ENCODE measurements around the gene SNAP91. TPM values are rescaled to one million over a fixed set of nuclear protein-coding genes. Genes with fewer than 3 reads are reported as not detected.
"Not testable (repeated sequence)": the region's sequence is repeated elsewhere in the genome, so short reads cannot be mapped to it uniquely, and the experiment has no call there.

The SNAP91 gene
- total and polyA plus RNA-seq, 2 experiments from 2014 or later, result 0.53 to 1.4 TPM

DNA sequence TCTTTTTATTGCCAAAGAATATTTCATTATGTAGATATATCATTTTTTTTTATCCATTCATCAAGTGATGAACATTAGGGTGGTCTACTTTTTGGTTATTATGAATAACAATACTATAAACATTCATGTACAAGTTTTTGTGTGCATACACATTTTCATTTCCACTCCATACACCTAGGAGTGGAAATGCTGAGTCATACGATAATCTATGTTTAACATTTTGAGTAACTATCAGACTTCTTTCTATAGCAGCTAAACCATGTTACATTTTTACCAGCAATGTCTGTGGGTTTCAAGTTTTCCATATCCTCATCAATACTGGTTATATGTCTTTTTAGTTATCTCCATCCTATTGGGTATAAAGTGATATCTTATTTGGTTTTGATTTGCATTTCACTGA, 130.8 kb downstream of the SNAP91 start:
- 96% methylated on average over 1 of the region's 1 CpG for WGBS (ENCODE audit: low lambda C conversion rate, missing lambda C conversion rate)

DNA sequence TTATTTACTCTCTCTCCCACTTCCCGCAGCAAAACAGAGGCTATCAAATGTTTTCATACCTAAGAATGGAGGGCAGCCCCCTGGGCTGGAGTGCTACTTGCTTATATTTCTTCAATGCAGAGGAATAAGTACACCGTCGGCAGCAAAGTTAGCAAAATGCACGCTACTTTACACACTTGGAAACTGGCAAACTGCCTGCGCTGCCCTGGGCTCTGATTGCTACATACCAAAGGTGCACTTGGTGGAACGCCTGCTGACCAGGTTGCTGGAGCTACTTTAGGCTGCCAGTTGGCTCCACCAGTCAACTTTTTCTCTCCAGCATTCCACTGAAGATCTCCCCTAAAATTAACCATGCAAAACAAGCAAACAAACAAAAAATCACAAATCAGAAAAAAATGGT, 134.1 kb downstream of the SNAP91 start:
- Histone ChIP-seq H3K4me1 (ENCODE audit: insufficient read depth) (no peaks in the 10 kb centered on the region), H3K4me2 (no peak overlapping the region), H3K9me2 (replicated peaks; ENCODE audit: insufficient read depth) (no peaks in the 10 kb centered on the region), H3K4me3 (no peak overlapping the region), H3K27me3 (no peaks in the 10 kb centered on the region), H2AFZ (no peak overlapping the region), H3K36me3 (replicated peaks; ENCODE audit: insufficient read depth, low read depth) (no peaks in the 10 kb centered on the region), H3K27ac (no peak overlapping the region), H4K20me1 (ENCODE audit: insufficient read depth, poor library complexity, severe bottlenecking) (no peaks in the 10 kb centered on the region), H3K9me3 (ENCODE audit: low read depth) (no peaks in the 10 kb centered on the region), H3K79me2 (no peaks in the 10 kb centered on the region)
- no peak for TF ChIP-seq EZH2 (IDR thresholded peaks at IDR 0.05; ENCODE audit: borderline replicate concordance)
- TF ChIP-seq EZH2phosphoT487 (IDR thresholded peaks at IDR 0.05; ENCODE audit: low read depth, severe bottlenecking, unreplicated experiment), result no peak
- TF ChIP-seq, protein P1, sequence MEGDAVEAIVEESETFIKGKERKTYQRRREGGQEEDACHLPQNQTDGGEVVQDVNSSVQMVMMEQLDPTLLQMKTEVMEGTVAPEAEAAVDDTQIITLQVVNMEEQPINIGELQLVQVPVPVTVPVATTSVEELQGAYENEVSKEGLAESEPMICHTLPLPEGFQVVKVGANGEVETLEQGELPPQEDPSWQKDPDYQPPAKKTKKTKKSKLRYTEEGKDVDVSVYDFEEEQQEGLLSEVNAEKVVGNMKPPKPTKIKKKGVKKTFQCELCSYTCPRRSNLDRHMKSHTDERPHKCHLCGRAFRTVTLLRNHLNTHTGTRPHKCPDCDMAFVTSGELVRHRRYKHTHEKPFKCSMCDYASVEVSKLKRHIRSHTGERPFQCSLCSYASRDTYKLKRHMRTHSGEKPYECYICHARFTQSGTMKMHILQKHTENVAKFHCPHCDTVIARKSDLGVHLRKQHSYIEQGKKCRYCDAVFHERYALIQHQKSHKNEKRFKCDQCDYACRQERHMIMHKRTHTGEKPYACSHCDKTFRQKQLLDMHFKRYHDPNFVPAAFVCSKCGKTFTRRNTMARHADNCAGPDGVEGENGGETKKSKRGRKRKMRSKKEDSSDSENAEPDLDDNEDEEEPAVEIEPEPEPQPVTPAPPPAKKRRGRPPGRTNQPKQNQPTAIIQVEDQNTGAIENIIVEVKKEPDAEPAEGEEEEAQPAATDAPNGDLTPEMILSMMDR (IDR thresholded peaks at IDR 0.05; ENCODE audit: poor library complexity), result no peak
- 82% methylated on average over 6 of the region's 6 CpGs for WGBS (ENCODE audit: low lambda C conversion rate, missing lambda C conversion rate)
- no peak for DNase-seq (ENCODE audit: low spot score)

More for the DNA sequence above, 130.8 kb downstream of the SNAP91 start:
- Histone ChIP-seq H3K27me3 (no peaks in the 10 kb centered on the region), H3K9me3 (ENCODE audit: low read depth) (no peaks in the 10 kb centered on the region), H4K20me1 (ENCODE audit: insufficient read depth, poor library complexity, severe bottlenecking) (no peaks in the 10 kb centered on the region), H3K4me3 (no peak overlapping the region), H3K79me2 (no peaks in the 10 kb centered on the region), H3K4me2 (no peak overlapping the region), H3K4me1 (ENCODE audit: insufficient read depth) (no peaks in the 10 kb centered on the region), H3K9me2 (replicated peaks; ENCODE audit: insufficient read depth) (no peaks in the 10 kb centered on the region), H2AFZ (no peak overlapping the region), H3K27ac (no peak overlapping the region), H3K36me3 (replicated peaks; ENCODE audit: insufficient read depth, low read depth) (no peaks in the 10 kb centered on the region)
- DNase-seq (ENCODE audit: low spot score), result no peak
- no peak for TF ChIP-seq EZH2 (IDR thresholded peaks at IDR 0.05; ENCODE audit: borderline replicate concordance)
- TF ChIP-seq EZH2phosphoT487 (IDR thresholded peaks at IDR 0.05; ENCODE audit: low read depth, severe bottlenecking, unreplicated experiment), result no peak
- TF ChIP-seq, protein P1 (IDR thresholded peaks at IDR 0.05; ENCODE audit: poor library complexity), result no peak

DNA sequence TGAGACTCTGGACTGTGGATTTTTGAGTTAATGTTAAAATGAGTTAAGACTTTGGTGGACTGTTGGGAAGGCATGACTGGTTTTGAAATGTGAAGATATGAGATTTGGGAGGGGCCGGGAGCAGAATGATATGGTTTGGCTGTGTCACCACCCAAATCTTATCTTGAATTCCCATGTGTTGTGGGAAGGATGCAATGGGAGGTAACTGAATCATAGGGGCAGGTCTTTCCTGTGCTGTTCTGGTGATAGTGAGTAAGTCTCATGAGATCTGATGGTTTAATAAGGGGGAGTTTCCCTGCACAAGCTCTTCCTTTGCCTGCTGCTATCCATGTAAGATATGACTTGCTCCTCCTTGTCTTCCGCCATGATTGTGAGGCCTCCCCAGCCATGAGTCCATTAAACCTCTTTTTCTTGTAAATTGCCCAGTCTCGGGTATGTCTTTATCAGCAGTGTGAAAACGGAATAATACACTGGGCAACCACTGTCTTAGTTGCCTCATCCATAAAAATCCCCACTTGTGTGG, 137.2 kb downstream of the SNAP91 start:
- H3K9me3 ChIP-seq (ENCODE audit: low read depth); H3K9me2 ChIP-seq (replicated peaks; ENCODE audit: insufficient read depth); H3K27me3 ChIP-seq; H3K4me1 ChIP-seq (ENCODE audit: insufficient read depth); H3K4me3 ChIP-seq; H3K27ac ChIP-seq; H2AFZ ChIP-seq; H3K36me3 ChIP-seq (replicated peaks; ENCODE audit: insufficient read depth, low read depth); H3K79me2 ChIP-seq; H4K20me1 ChIP-seq (ENCODE audit: insufficient read depth, poor library complexity, severe bottlenecking); H3K4me2 ChIP-seq; DNase-seq (ENCODE audit: low spot score): not testable (repeated sequence)
- 92% methylated on average over 4 of the region's 4 CpGs for WGBS (ENCODE audit: low lambda C conversion rate, missing lambda C conversion rate)

DNA sequence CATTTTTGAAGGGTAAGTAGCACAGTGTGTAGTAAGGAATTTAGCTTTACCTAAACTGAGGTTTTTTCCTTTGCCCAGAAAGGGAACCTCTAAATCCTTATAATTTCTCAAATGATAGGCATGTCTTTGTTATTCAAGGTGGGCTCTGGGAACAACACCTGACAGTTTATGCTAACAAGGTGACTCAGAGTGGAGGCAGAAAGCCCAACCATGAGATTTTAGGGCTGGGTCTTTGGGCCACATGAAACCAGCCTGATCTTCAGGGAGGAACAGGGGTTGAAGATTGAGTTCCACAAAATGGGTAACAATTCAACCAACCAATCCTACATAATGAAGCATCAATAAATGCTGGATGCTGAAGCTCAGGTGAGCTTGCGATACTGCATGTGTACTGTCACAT, 149.9 kb downstream of the SNAP91 start:
- Histone ChIP-seq H3K9me3 (ENCODE audit: low read depth) (no peaks in the 10 kb centered on the region), H3K27ac (no peak overlapping the region), H3K27me3 (peaks cover 2% of the 10 kb centered on the region), H3K79me2 (no peaks in the 10 kb centered on the region), H3K9me2 (replicated peaks; ENCODE audit: insufficient read depth) (no peaks in the 10 kb centered on the region), H4K20me1 (ENCODE audit: insufficient read depth, poor library complexity, severe bottlenecking) (no peaks in the 10 kb centered on the region), H3K4me1 (ENCODE audit: insufficient read depth) (no peaks in the 10 kb centered on the region), H3K4me3 (no peak overlapping the region), H3K36me3 (replicated peaks; ENCODE audit: insufficient read depth, low read depth) (no peaks in the 10 kb centered on the region), H2AFZ (no peak overlapping the region), H3K4me2 (no peak overlapping the region)
- WGBS (ENCODE audit: low lambda C conversion rate, missing lambda C conversion rate), result 100% methylated on average over 1 of the region's 1 CpG
- TF ChIP-seq EZH2 (IDR thresholded peaks at IDR 0.05; ENCODE audit: borderline replicate concordance) (no peak), EZH2phosphoT487 (IDR thresholded peaks at IDR 0.05; ENCODE audit: low read depth, severe bottlenecking, unreplicated experiment) (no peak)
- TF ChIP-seq, protein P1 (IDR thresholded peaks at IDR 0.05; ENCODE audit: poor library complexity), result no peak
- DNase-seq (ENCODE audit: low spot score), result no peak
